NK-92 (cell line): Measurements from ENCODE around the gene TESMIN.

ENCODE experiments used
- DNase-seq: peaks from one replicate; lab custom pipeline; 2025; ENCODE audit not compliant: unreplicated experiment; lab: John Stamatoyannopoulos, UW

Gene TESMIN

DNA sequence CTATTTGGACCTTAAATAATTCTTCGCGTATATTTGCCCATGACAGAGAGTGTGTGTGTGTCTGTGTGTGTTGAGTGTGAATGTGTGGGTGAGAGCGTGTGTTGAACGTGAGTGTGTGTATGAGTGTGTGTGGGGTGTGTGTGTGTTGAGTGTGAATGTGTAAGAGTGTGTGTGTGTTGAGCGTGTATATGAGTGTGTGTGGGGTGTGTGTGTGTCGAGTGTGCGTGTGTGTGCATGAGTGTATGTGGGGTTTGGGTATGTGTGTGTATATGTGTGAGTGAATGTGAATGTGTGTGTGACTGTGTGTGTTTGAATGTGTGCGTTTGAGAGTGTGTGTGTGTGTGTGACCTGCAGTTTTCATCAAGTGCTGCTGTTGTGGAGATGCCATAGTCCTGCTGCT lies 40.2 kb downstream of the TESMIN start:
- no peak for DNase-seq

DNA sequence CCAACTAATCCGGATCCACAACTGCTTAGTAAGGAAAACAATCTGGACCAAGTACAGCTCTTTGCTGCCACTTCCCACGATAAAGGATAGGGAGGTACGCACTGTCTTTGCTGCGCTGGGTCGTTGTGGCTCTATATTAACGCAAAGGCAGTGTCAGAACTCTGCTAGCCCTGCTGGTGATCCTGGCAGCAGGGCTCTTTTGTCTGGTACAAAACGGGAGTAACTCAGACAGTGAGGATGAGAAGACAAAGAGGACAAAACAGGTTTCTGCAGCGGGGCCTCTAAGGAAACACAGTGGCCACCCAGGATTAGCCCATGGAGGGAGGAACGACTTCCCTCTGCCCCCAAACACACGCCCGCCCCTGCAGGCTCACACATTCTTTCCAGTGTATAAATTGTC lies 40.9 kb downstream of the TESMIN start:
- no peak for DNase-seq

DNA sequence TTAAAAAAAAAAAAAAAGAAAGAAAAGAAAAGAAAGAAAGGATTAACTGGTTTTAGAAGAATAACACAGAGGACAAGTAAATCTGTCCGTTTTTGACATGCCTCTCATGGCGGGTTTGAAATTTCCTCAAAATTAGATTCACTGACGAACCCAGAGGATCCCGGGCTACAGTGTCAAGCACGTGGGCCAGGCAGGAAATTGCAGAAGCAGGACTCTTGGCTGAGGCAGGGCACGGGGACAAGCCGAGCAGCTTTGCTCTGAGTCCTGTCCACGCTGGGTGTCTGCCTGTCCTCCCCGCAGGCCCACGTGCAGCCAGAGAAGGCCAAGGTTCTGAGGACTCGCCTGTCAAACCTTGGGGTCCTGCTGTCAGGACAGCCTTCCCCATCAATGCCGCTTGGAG lies 42.3 kb downstream of the TESMIN start:
- DNase-seq: no peak

DNA sequence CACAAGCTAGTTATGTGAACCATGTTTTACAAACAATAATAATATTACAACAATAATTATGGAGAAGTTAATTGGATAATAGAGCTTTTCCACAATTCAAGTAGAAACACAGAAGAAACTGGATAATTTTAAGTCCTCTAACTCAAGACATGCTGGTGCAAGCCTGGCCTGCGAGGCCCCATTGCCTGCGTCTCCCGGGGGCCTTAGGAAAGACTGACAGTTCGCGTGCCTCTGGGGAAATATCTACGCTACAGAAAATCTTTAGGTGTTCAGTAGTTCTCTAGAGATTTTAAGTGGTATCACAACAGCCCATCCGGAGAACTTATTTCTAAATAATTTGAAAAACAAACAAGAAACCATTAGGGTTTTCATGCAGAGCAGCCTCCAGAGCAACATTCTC lies 43.8 kb downstream of the TESMIN start:
- DNase-seq: no peak

DNA sequence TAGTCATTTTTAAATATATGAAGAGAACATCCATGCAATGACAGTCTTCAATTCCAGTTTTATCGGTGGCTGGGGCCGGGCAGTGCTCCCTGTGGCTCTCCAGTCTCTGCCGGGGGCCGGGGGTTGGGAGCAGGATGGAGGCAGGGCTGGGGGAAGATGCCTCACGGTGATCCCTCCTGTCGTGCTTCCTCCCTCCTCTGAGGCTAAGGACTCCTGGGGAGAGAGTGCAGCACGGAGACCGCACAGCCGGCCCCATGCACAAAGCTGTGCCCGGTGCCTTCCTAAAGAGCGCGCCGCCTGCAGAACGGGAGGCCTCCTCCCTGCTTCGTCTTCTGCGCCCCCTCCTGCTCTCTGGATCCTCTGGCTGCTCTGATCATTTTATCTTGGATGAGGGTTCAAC lies 46.4 kb downstream of the TESMIN start:
- no peak for DNase-seq

DNA sequence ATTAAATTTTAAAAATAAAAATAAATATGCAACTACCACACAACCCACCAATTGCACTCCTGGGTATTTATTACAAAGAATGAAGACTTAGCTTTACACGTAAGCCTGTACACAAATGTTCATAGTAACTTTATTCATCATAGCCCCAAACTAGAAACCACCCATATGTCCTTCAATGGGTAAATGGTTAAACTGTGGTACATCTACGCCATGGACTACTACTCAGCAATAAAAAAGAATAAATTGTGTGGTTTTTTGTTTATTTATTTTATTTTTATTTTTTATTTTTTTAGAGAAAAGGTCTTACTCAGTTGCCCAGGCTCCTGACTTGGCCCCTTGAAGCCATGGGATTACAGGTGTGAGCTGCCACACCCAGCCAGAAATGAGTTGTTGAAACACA lies 52.3 kb downstream of the TESMIN start:
- no peak for DNase-seq

DNA sequence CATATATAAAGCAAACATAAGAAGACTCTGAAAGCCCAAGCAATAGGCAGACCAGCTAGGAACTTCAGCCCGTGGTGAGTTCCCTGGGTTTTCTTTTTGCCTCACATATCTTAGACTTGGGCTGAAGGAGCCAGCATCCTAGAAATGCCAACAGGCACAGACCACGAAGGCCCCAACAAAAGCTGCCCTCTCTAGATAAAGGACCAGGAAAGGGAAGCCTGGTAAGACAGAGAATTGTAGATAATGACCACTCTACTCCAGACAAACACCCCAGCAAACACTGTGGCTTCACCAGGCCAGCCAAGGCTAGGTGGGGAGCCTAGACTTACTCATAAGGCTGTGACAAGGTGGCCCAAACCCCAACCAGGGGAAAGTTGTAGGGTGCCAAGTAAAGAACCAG lies 55.8 kb downstream of the TESMIN start:
- no peak for DNase-seq

DNA sequence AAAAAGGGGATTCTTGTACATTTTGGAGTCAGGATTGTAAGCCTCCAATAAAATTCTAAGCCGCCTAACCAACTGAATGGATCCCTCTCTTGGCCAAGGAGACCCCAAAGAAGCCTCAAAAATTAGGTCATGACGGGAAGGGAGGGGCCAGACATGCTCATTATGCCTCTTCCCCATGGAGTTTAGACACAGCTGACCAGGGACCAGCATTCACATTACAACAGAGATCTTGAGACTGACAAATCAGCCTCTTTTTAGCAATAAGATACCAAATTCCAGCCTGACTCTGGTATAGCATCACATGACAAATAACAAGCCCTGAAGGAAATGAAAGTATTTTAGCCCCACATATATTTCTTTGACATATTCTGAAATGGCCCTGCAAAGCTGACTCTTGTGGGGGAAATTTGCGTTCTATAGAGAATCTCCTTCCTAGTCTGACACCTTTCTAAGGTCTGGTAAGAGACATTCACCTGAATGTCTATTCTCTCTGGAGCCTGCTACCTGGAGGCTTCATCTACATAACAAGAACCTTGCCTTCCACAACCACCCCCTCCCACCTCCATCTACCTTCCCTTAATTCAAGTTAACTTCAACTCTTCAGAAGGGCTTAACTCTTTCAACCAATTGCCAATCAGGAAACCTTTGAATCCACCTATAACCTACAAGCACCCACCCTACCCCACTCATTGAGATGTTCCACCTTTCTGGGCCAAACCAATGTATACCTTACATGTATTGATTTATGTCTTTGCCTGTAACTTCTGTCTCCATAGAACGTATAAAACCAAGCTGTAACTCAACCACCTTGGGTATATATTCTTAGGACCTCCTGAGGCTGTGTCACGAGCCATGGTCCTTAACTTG lies 56.7 kb downstream of the TESMIN start:
- no peak for DNase-seq

DNA sequence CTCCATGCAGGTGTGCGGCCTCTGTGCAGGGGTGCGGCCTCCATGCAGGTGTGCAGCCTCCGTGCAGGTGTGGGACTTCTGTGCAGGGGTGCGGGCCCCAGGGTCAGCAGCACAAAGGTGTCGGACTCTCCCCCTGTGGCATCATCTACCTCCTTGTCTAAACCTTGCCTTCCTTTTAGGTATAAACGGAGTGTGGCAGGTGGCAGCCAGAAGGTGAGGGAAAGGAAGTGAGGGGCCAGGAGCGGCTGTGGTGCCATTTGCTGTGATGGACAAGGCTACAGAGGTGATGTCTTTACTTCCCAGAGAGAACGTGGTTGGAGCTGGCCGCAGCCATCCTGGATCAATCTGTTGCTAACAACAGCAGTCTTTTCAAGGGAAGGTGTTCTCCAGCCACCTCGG lies 57.8 kb downstream of the TESMIN start:
- no peak for DNase-seq

DNA sequence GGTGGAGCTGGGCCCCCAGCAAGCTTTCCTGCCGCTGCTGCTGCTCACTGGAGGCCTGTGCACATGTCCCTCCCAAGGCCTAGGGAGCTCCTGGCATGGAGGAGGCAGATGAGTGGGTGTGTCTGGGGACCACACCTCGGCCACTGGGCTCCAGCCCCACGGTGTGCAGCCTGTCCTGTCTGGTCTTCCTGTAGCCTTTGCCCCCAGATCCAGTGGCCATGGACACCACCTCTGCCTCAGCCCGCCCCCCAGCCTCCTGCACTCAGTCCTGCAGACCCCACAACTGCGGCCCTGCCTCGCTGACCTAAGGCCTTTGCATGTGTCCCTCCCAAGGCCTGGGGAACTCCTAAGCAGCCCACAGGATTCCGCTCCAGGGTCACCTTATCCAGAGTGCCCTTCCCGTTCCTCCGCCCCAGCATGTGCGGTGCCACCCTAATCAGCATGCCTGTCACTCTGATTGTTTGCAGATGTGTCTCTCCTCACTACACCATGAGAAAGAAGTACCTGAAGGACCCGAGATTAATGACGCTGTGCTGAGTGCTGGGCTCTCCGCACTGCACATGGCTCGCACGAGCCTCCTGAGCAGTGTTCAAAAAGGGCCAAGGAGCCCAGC lies 58.3 kb downstream of the TESMIN start:
- DNase-seq: no peak

DNA sequence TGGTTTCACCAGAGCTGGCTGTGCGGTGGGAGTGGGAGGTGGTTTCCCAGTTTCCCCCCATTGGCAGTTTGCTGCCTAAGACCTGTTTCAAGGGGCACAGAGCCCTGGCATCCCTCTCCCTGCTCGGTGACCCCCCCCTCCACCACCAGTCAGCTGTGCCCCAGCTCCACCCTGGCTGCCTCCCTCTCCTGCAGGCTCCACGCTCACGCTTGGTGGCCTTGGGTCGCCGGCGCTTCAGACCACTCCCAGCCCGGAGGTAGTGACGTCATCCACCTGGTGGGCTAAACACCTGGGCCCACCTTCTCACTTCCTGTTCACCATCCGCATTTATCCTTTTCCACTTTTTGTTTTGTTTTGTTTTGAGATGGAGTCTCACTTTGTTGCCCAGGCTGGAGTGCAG lies 59.2 kb downstream of the TESMIN start:
- no peak for DNase-seq

DNA sequence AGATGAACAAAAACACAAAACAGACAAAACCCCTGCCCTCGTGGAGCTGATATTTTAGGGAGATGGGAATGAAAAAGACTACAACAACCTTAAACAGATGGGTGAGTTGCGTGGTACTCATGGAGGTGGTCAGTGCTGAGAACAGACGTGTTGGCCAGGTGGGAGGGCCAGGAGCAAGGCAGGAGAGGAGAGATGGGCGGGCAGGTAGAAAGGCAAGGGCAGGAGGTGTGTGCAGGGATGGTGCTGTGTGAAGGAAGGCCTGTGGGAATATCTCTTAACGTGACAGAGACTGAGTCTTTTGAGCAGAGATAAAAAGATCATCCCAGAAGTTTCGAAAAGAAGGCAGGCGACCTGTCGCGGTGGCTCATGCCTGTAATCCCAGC lies 59.9 kb downstream of the TESMIN start:
- no peak for DNase-seq

DNA sequence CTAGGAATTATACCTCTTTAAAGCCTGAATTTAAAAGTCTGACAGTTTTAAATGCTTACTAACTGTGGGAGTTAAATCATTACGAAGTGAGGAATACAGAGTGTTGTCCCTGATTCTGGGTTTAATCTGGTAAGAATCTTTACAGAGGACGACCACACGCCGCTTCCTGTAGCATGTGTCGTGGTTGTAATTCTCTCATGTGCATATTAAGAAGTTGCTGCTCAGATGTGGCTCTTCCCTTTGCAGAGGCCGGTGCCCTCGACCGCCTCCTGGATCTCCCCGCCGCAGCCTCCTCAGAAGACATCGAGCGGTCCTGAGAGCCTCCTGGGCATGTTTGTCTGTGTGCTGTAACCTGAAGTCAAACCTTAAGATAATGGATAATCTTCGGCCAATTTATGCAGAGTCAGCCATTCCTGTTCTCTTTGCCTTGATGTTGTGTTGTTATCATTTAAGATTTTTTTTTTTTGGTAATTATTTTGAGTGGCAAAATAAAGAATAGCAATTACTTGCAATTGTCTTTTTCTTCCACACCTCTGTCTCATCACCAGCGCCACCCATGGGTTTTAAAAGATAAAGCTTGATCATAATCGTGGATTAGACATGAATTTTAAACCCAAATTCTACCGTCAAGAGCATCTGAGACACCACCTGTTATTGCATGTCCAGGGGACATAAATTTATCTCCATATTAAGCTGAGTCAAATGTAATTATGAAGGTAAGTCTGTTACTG lies 60.5 kb downstream of the TESMIN start:
- DNase-seq: no peak

DNA sequence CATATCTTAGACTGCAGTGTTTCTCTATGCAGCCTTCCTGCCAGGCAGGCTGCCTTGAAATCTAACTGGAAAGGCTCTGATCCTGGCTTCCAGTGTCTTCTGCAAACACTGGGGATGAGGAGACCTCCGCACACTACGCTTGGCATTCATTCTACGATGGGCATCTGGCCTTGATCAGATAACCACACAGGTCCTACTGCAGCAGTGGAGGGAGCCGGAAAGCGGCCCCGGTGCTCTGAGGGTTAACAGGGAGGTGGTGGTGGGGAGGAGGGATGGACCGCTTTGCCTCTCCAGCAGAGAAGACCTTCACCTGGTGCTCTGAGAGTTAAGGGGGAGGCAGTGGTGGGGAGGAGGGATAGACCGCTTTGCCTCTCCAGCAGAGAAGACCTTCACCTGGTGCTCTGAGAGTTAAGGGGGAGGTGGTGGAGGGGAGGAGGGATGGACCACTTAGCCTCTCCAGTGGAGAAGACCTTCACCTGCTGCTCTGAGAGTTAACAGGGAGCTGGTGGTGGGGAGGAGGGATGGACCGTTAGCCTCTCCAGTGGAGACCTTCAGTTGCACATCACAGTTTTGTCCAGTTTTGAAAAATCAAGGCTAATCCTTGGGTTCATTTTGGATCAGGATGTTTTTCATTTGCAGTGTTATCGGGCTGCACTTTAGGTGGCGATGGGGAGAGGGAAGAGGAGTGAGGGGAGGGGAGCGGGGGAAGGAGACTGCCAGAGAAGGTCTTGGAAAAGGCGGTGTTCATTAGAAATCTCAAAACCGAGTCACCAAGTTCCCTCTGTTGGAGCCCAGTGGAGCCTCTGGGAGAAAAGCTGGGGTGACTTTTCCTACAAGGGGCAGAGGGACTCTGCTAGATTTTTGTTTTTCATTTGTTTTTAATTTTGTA lies 61.3 kb downstream of the TESMIN start:
- DNase-seq: no peak

DNA sequence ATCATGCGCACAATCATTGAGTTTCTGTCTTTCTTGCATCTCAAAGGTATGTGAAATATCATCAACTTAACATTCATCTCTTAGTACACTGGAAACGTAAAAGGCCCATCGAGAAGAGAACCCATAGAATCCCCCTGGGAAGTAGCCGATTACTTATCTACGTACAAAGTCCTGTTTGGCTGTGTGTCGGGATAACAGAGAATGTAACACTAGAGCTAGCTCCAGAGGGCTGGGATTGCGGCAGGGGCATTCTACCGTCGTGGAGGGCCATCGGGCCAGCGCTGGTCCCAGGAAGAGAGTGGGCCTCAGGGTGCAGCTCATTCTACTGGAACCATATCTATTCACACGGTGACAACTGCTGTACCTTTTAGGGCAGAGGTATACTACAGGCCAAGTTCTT lies 62.4 kb downstream of the TESMIN start:
- DNase-seq: no peak

DNA sequence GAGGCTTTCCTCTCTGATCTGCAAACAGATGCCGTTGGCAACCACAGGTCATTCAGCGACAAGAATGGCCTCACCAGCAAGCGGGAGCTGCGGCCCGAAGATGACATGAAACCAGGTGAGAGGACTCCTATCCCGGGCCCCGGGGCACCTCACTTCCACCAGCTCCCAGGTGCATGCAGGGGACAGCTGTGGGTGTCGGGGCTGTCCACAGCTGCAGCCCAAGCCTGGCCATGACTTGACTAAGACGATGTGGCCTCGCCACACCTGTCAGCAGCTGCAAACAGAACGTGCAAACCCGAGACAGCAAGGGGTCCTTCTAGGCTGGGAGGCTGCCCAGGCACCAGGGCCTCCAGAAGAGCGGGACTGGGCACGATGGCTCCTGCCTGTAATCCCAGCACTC lies 63.3 kb downstream of the TESMIN start:
- DNase-seq: no peak

DNA sequence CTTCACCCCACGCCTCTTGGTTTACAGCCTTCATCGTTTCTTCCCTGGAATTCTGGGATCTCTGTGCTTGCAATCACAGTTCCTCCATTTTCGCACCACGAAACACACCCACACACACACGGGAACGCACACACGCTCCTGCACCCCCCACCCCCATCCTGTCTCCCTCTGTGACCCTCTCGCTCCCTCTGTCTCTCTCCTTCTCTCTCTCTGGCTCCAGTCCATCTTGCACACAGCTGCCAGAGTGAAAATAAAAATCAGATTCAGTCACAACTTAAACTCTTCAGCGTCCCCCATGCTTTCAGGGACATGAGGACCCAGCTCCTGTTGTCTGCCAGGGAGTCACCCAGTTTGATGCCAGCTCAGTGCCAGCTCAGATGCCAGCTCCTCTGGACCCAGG lies 64.0 kb downstream of the TESMIN start:
- DNase-seq: no peak

DNA sequence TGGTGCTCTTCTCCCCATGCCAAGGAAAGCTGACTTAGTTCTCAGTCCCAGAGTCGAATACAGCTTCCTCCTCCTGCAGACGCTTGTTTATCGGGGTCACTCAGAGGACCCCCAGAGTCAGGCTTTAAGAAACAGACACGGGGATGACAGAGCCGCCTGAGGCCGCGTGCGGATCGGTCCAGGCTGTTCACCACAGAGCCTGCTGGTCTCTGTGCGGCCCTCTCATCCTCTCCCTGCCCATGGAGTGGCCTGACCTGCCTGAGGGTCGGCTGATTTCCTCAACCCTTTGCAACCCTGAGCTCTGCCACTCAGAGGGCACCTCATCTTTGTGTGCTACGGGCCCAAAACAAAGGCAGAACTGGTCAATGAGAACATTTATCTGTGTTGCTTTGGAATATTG lies 64.8 kb downstream of the TESMIN start:
- DNase-seq: no peak

DNA sequence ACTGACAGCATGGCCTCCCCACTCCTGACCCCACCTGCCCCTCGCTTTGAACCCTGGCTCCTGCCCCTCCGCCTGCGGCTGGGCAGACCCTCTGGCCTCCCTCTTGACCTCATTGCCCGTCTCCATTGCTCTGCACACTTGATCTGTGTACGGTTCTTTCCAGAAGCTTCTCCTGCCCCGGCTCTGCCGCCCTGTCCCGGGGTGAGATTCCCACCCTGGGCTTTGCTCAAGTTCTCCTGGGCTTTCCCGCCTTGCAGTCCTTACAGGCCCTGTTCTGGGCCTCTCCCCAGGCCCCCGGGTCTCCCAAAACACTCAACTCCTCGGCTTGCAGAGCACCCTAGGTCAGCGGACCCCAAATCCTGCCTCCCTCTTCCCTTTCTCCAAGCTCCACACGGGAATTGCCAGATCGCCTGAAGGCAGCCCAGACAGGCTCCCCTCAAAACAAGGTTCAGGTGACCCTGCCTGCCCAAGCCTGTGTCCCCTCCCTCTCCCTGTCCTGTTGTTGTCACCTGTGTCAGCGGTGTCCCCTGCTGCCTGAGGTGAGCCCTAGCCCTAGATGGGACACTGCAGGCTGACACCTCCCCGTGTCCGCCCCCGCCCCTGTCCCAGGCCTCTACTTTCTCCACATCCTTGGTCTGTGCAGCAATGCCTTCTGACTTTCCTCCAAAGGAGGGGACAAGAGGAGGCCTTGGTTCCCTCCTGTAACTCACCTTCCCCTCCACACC lies 65.5 kb downstream of the TESMIN start:
- DNase-seq: no peak
